ENCODE results near the gene SRSF6. TPM values are rescaled to one million over a fixed set of nuclear protein-coding genes. Genes with fewer than 3 reads are reported as not detected.

Gene SRSF6
- total RNA-seq, 2 experiments from 2014 or later = 112 to 114 TPM

GRCh38 chr20:43506238-43506637 lies 48.5 kb downstream of the SRSF6 start:
- intact Hi-C loops (cut with micrococcal nuclease) = no loop called here
- DNase-seq (no peak), ATAC-seq (no peak)
- H3K4me3 Mint-ChIP-seq = no peak overlapping the region
- H3K27ac Mint-ChIP-seq = no peak overlapping the region
- CTCF ChIA-PET = interaction anchor here (1.9 kb wide), 1 partner anchor 32 kb away, joined by 5 read pairs; no protein-coding TSS in a partner anchor
- POLR2A ChIA-PET = interaction anchor here (0.6 kb wide), 1 partner anchor 1995 kb away, joined by 3 read pairs; no protein-coding TSS in a partner anchor
- H3K27me3 Mint-ChIP-seq = peaks cover 38% of the 10 kb centered on the region
- no peaks in the 10 kb centered on the region for H3K4me1 Mint-ChIP-seq (ENCODE audit: low read depth)
- H3K36me3 Mint-ChIP-seq (ENCODE audit: low read depth) = no peaks in the 10 kb centered on the region
- H3K9me3 Mint-ChIP-seq = no peaks in the 10 kb centered on the region
- TF ChIP-seq, protein P1, sequence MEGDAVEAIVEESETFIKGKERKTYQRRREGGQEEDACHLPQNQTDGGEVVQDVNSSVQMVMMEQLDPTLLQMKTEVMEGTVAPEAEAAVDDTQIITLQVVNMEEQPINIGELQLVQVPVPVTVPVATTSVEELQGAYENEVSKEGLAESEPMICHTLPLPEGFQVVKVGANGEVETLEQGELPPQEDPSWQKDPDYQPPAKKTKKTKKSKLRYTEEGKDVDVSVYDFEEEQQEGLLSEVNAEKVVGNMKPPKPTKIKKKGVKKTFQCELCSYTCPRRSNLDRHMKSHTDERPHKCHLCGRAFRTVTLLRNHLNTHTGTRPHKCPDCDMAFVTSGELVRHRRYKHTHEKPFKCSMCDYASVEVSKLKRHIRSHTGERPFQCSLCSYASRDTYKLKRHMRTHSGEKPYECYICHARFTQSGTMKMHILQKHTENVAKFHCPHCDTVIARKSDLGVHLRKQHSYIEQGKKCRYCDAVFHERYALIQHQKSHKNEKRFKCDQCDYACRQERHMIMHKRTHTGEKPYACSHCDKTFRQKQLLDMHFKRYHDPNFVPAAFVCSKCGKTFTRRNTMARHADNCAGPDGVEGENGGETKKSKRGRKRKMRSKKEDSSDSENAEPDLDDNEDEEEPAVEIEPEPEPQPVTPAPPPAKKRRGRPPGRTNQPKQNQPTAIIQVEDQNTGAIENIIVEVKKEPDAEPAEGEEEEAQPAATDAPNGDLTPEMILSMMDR (IDR thresholded peaks at IDR 0.05) = no peak

DNA sequence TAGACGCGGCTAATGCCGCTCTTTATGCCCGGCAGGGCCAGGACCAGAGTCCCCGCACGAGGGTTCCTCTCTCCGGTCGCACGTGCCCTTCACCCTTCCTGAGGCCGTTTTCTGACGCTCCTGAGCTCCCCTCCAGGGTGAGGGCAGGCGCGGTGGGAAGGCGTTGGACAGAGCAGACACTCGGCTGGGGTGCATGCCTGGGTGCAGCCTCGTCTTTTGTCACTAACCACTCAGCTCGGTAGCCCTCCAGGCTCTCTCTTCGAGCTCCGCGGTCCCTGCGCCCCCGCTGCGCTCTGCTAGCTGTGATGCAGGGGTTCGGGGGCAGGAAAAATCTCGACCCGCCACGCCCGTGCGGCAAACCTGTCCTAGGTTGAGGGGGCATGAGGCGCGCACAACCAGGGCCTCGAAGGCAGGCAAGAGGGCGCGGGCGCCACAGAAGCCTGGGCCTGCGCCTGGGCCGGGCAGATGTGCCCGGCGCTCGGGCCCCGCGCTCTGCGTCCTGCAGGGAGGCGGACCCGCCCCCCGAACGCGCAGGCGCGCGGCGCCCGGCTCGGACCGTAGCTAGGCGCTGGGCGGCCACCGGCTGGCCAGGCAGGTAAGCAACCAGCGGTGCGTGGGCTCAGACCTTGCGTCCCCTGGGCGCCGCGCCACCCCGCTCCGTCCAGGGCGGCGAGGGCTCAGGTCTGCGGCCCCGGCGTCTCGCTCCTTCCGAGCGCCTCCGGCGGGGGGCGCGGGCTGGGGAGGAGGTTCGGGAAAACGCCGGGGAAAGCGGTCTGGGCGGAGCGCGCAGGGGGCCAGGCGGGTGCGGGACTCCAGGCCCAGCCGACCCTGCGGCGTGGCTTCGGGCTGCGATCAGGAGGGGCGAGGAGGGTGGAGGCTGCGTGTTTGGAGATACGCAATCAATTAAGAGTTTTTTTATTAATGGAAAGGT lies 49.7 kb downstream of the SRSF6 start, which contains the start of gene L3MBTL1:
Gene L3MBTL1, plus strand, starts transcription at position 548 of the 931 bp plus-strand sequence. CDS start 5,807 bp downstream, outside the sequence.
- no peaks in the 10 kb centered on the region for H3K4me1 Mint-ChIP-seq (ENCODE audit: low read depth)
- peak; percentile 56 for ATAC-seq
- CTCF ChIA-PET = interaction anchor here (1.9 kb wide), 1 partner anchor 31 kb away, joined by 5 read pairs; no protein-coding TSS in a partner anchor
- peak within 1 kb of the TSS; percentile 60 for H3K4me3 Mint-ChIP-seq
- no peak within 1 kb of the TSS for H3K27ac Mint-ChIP-seq
- H3K9me3 Mint-ChIP-seq = no peaks in the 10 kb centered on the region
- POLR2A ChIA-PET = interaction anchor here (0.7 kb wide), 1 partner anchor 44 kb away, joined by 3 read pairs; no protein-coding TSS in a partner anchor
- H3K27me3 Mint-ChIP-seq = peaks cover 38% of the 10 kb centered on the region
- intact Hi-C loops (cut with micrococcal nuclease) = no loop called here
- H3K36me3 Mint-ChIP-seq (ENCODE audit: low read depth) = no peaks in the 10 kb centered on the region
- TF ChIP-seq, protein P1 (IDR thresholded peaks at IDR 0.05) = no peak
- DNase-seq = no peak

- H3K4me3 Mint-ChIP-seq = peak overlapping the region; percentile 60
- TF ChIP-seq, protein P1 (IDR thresholded peaks at IDR 0.05) = no peak
- ChIA-PET POLR2A (interaction anchor here (1.7 kb wide), 1 partner anchor 82 kb away, joined by 4 read pairs; the partner anchor contains the start of gene IFT52), CTCF (no interaction called here)
- H3K9me3 Mint-ChIP-seq = no peaks in the 10 kb centered on the region
- intact Hi-C loops (cut with micrococcal nuclease) = no loop called here
- no peaks in the 10 kb centered on the region for H3K36me3 Mint-ChIP-seq (ENCODE audit: low read depth)
- no peaks in the 10 kb centered on the region for H3K4me1 Mint-ChIP-seq (ENCODE audit: low read depth)
- H3K27me3 Mint-ChIP-seq = peaks cover 35% of the 10 kb centered on the region
- DNase-seq = no peak
- no peak overlapping the region for H3K27ac Mint-ChIP-seq
- no peak for ATAC-seq
Measured at GRCh38 chr20:43508106-43508505, 50.4 kb downstream of the SRSF6 start.

- Mint-ChIP-seq H3K9me3 (no peaks in the 10 kb centered on the region), H3K27ac (no peak overlapping the region), H3K36me3 (ENCODE audit: low read depth) (no peaks in the 10 kb centered on the region), H3K4me1 (ENCODE audit: low read depth) (no peaks in the 10 kb centered on the region), H3K4me3 (no peak overlapping the region), H3K27me3 (peaks cover 35% of the 10 kb centered on the region)
- intact Hi-C loops (cut with micrococcal nuclease) = no loop called here
- DNase-seq (no peak), ATAC-seq (no peak)
- CTCF ChIA-PET = interaction anchor here (1.8 kb wide), 1 partner anchor 59 kb away, joined by 4 read pairs; no protein-coding TSS in a partner anchor
- TF ChIP-seq, protein P1 (IDR thresholded peaks at IDR 0.05) = no peak
- POLR2A ChIA-PET = interaction anchor here (0.7 to 1.7 kb wide), 2 partner anchors 52 to 82 kb away, joined by 3 to 4 read pairs; partner anchors contain the start of gene IFT52
Measured at GRCh38 chr20:43508604-43509040, 50.9 kb downstream of the SRSF6 start.

All from activated CD8-positive, alpha-beta T cell treated with anti-CD3 and anti-CD28 coated beads for 36 hours (primary cell).